HCT116 (cell line): Measurements from ENCODE around the gene DPYSL5. TPM values are rescaled to one million over a fixed set of nuclear protein-coding genes. Genes with fewer than 3 reads are reported as not detected.

ENCODE experiments used
- ATAC-seq: fragments of 200-7000 bp; cut with Tn5 transposase; 2 replicates; pipeline ENCODE4 v1.9.1; 2020; ENCODE audit warnings: mild to moderate bottlenecking, moderate library complexity
- BruUV-seq: library from RNA; stranded (reverse); fragments of 400-500 nt; replicated peaks from 2 replicates; lab custom pipeline; 2021; lab: Mats Ljungman, UMichigan
- CTCF ChIA-PET: fragments of 300-600 bp; sonication (Branson Sonifier 250); formaldehyde crosslinking; loops from one replicate; lab custom pipeline; 2021; ENCODE audit warnings: antibody characterized with exemption; lab: Charles Lee
- POLR2A ChIA-PET: fragments of 300-600, 350-600 bp; sonication (Branson Sonifier 250); formaldehyde crosslinking; loops from one replicate; lab custom pipeline; 2021; ENCODE audit warnings: antibody characterized with exemption; lab: Charles Lee
- RAD21 ChIA-PET, 2 experiments: fragments of 300-600 bp; sonication (Branson Sonifier 250); formaldehyde crosslinking; loops; one replicate each; lab custom pipeline; 2023; ENCODE audit warnings: low total read pairs in 2 of 2; ENCODE audit not compliant: uncharacterized antibody in 2 of 2, unreplicated experiment in 2 of 2, low non-redundant PET in 1 of 2; lab: Charles Lee
- DNase-seq: peaks from one replicate; pipeline ENCODE4 v3.0.0-alpha.2; 2010; ENCODE audit warnings: low read depth, low spot score
- H2AFZ ChIP-seq: fragments of 200-600 bp; shearing (Covaris generic), sonication (generic); 2 replicates; pipeline ENCODE4 v1.6.1; 2017; ENCODE audit warnings: low read depth, mixed run types, mixed read lengths, antibody characterized with exemption, low read length; ENCODE audit not compliant: poor library complexity, severe bottlenecking
- H3K27ac ChIP-seq: 2 replicates; pipeline ENCODE4 v1.5.1; 2012; ENCODE audit warnings: low read depth, low read length
- H3K27me3 ChIP-seq: fragments of 200-600 bp; sonication (generic); 2 replicates; pipeline ENCODE4 v1.6.1; 2016; ENCODE audit warnings: mixed run types, low read length, mixed read lengths; ENCODE audit not compliant: insufficient read depth
- H3K36me3 ChIP-seq, 2 experiments: fragments of 200-500 bp in 1 of 2; fragments of 200-600 bp in 1 of 2; sonication (Bioruptor generic) in 1 of 2; sonication (generic) in 1 of 2; 2 replicates each; pipeline versions ENCODE4 v1.5.1 to v1.6.1; 2014 to 2016; ENCODE audit warnings: low read length in 2 of 2, inconsistent platforms in 1 of 2, mixed read lengths in 1 of 2, mixed run types in 1 of 2; ENCODE audit not compliant: insufficient read depth in 2 of 2, control insufficient read depth in 1 of 2
- H3K4me1 ChIP-seq, 2 experiments: fragments of 200-600 bp in 1 of 2; sonication (generic) in 1 of 2; 2 replicates each; pipeline versions ENCODE4 v1.5.1 to v1.6.1; 2012 to 2017; ENCODE audit warnings: low read length in 2 of 2, inconsistent platforms in 1 of 2, mild to moderate bottlenecking in 1 of 2, mixed read lengths in 1 of 2, mixed run types in 1 of 2, moderate library complexity in 1 of 2; ENCODE audit not compliant: insufficient read depth in 2 of 2, control insufficient read depth in 1 of 2
- H3K4me2 ChIP-seq: fragments of 200-600 bp; sonication (generic); 2 replicates; pipeline ENCODE4 v1.6.1; 2017; ENCODE audit warnings: mixed run types, low read length, mixed read lengths
- H3K4me3 ChIP-seq, 2 experiments: fragments of 200-600 bp in 1 of 2; sonication (generic) in 1 of 2; replicated peaks in 1 of 2; 2 replicates each; pipeline ENCODE4 v1.5.1; 2011 to 2016; ENCODE audit warnings: low read length in 2 of 2, control low read depth in 1 of 2, low read depth in 1 of 2, mild to moderate bottlenecking in 1 of 2, mixed read lengths in 1 of 2, mixed run types in 1 of 2
- H3K79me2 ChIP-seq: fragments of 200-600 bp; sonication (generic); 2 replicates; pipeline ENCODE4 v1.6.1; 2017; ENCODE audit warnings: mild to moderate bottlenecking, mixed run types, low read length, moderate library complexity, mixed read lengths; ENCODE audit not compliant: insufficient read depth
- H3K9ac ChIP-seq: fragments of 200-600 bp; sonication (generic); 2 replicates; pipeline ENCODE4 v1.6.1; 2016; ENCODE audit warnings: low read length, mixed read lengths
- H3K9me2 ChIP-seq: fragments of 200-600 bp; sonication (generic), shearing (Covaris generic); 2 replicates; pipeline ENCODE4 v1.6.1; 2017; ENCODE audit warnings: mixed run types, mild to moderate bottlenecking, moderate library complexity; ENCODE audit not compliant: insufficient read depth
- H3K9me3 ChIP-seq, 2 experiments: fragments of 200-500 bp in 1 of 2; fragments of 200-600 bp in 1 of 2; sonication (Bioruptor generic) in 1 of 2; sonication (generic) in 1 of 2; 2 replicates each; pipeline ENCODE4 v1.6.1; 2014 to 2017; ENCODE audit warnings: low read length in 2 of 2, mixed read lengths in 2 of 2, inconsistent platforms in 1 of 2, low read depth in 1 of 2, mild to moderate bottlenecking in 1 of 2, mixed run types in 1 of 2, moderate library complexity in 1 of 2; ENCODE audit not compliant: control insufficient read depth in 1 of 2, insufficient read depth in 1 of 2
- H4K20me1 ChIP-seq: fragments of 200-600 bp; sonication (generic), shearing (Covaris generic); 2 replicates; pipeline ENCODE4 v1.6.1; 2017; ENCODE audit warnings: mixed run types, mild to moderate bottlenecking, moderate library complexity; ENCODE audit not compliant: insufficient read depth
- CBX3 ChIP-seq: IDR thresholded peaks from 2 replicates; pipeline ENCODE4 v1.6.1; 2012; ENCODE audit warnings: low read depth
- CEBPB ChIP-seq: IDR thresholded peaks from 2 replicates; pipeline ENCODE4 v1.6.1; 2012; ENCODE audit warnings: low read depth
- ELF1 ChIP-seq: IDR thresholded peaks from 2 replicates; pipeline ENCODE4 v1.6.1; 2012; ENCODE audit warnings: low read depth, borderline replicate concordance
- EZH2 ChIP-seq: fragments of 200-600 bp; sonication (generic); IDR thresholded peaks from 2 replicates; pipeline ENCODE4 v1.6.1; 2017; ENCODE audit warnings: antibody characterized with exemption, mixed run types
- FOSL1 ChIP-seq: IDR thresholded peaks from 2 replicates; pipeline ENCODE4 v1.6.1; 2012; ENCODE audit warnings: low read depth
- JUND ChIP-seq: IDR thresholded peaks from 2 replicates; pipeline ENCODE4 v1.6.1; 2012
- POLR2A ChIP-seq: IDR thresholded peaks from 2 replicates; pipeline ENCODE4 v1.7.0; 2011; ENCODE audit warnings: borderline replicate concordance; ENCODE audit not compliant: insufficient read depth, insufficient read length; ENCODE audit errors: extremely low read depth
- POLR2AphosphoS5 ChIP-seq: IDR thresholded peaks from 2 replicates; pipeline ENCODE4 v1.6.1; 2011; ENCODE audit warnings: mild to moderate bottlenecking, low read depth, low read length, moderate library complexity
- RAD21 ChIP-seq: IDR thresholded peaks from 2 replicates; pipeline ENCODE4 v1.6.1; 2012; ENCODE audit warnings: low read depth, mild to moderate bottlenecking
- SIN3A ChIP-seq: IDR thresholded peaks from 2 replicates; pipeline ENCODE4 v1.6.1; 2012; ENCODE audit warnings: low read depth
- SP1 ChIP-seq: IDR thresholded peaks from 2 replicates; pipeline ENCODE4 v1.6.1; 2012; ENCODE audit warnings: low read depth
- SRF ChIP-seq: IDR thresholded peaks from 2 replicates; pipeline ENCODE4 v1.6.1; 2012; ENCODE audit warnings: low read depth
- TCF7L2 ChIP-seq: IDR thresholded peaks from 2 replicates; pipeline ENCODE4 v1.7.0; 2011; ENCODE audit warnings: borderline replicate concordance, inconsistent platforms; ENCODE audit not compliant: insufficient read depth, insufficient read length; ENCODE audit errors: extremely low read depth
- YY1 ChIP-seq: IDR thresholded peaks from 2 replicates; pipeline ENCODE4 v1.6.1; 2011; ENCODE audit warnings: low read length, low read depth, moderate library complexity, mild to moderate bottlenecking; ENCODE audit not compliant: insufficient replicate concordance; ENCODE audit errors: extremely low read depth
- ZFX ChIP-seq: fragments of 450-650 bp; IDR thresholded peaks from 2 replicates; pipeline ENCODE4 v1.6.1; 2017
- ZNF274 ChIP-seq: fragments of 200-500 bp; sonication (Bioruptor generic); IDR thresholded peaks from 2 replicates; pipeline ENCODE4 v1.6.1; 2014; ENCODE audit warnings: mild to moderate bottlenecking, low read depth, low read length, inconsistent platforms
- intact Hi-C: fragments of 100-400 bp; cut with micrococcal nuclease; formaldehyde crosslinking; loops from 2 replicates; pipeline ENCODE4 v1.10.0; 2022
- total RNA-seq: library from RNA; stranded (reverse); gene quantifications from one replicate; pipeline ENCODE4 v1.2.1, GENCODE V29; 2021; ENCODE audit not compliant: unreplicated experiment
- TF ChIP-seq, protein P1 (sequence below), 3 experiments: fragments of 200-600 bp in 1 of 3; sonication (generic) in 1 of 3; IDR thresholded peaks in 2 of 3; conservative IDR thresholded peaks in 1 of 3; 2 replicates each; pipeline ENCODE4 v1.5.1; 2012 to 2017; ENCODE audit warnings: low read depth in 2 of 3, low read length in 2 of 3, antibody characterized with exemption in 1 of 3, borderline replicate concordance in 1 of 3, control low read depth in 1 of 3, mild to moderate bottlenecking in 1 of 3, mixed read lengths in 1 of 3, mixed run types in 1 of 3, moderate library complexity in 1 of 3; ENCODE audit not compliant: insufficient read depth in 1 of 3
- TF ChIP-seq, protein P2 (sequence below): IDR thresholded peaks from 2 replicates; pipeline ENCODE4 v1.6.1; 2012; ENCODE audit warnings: low read depth
- TF ChIP-seq, protein P3 (sequence below): IDR thresholded peaks from 2 replicates; pipeline ENCODE4 v1.6.1; 2012
- TF ChIP-seq, protein P4 (sequence below): IDR thresholded peaks from 2 replicates; pipeline ENCODE4 v1.6.1; 2011; ENCODE audit warnings: mild to moderate bottlenecking, low read length, moderate library complexity; ENCODE audit not compliant: insufficient replicate concordance; ENCODE audit errors: extremely low read depth

The DPYSL5 gene
- total RNA-seq, 1 experiment from 2014 or later, result 8.4 TPM

DNA sequence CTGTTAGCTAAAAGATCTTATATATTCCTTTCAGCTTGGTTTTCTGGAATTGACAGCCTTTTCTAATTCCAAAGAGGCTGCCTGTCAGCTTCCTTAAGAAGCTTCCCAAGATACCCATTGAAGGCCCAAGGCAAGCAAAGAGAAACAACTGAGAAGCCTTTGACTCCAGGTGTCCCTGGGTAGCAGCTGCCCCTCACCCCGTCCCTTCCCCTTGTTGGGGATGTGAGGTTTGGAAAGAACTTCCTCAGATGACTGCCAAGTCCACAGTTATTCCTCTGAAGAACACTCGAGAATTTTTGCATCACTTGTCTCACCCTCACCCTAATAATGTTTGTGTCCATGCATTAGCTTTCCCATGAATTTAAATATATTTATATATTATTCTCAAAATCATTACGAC lies 135.8 kb downstream of the DPYSL5 start:
- DNase-seq, result no peak
- no peak for ATAC-seq
- POLR2A ChIA-PET, result no interaction called here
- Histone ChIP-seq H2AFZ (no peak overlapping the region), H3K4me1 (peaks cover 16 to 29% of the 10 kb centered on the region in 2 experiments), H3K9me2 (no peaks in the 10 kb centered on the region), H3K9me3 (no peaks in the 10 kb centered on the region), H3K36me3 (no peaks in the 10 kb centered on the region), H3K27ac (no peak overlapping the region), H4K20me1 (no peaks in the 10 kb centered on the region), H3K79me2 (no peaks in the 10 kb centered on the region), H3K27me3 (no peaks in the 10 kb centered on the region), H3K4me3 (no peak overlapping the region), H3K4me2 (no peak overlapping the region), H3K9ac (no peak overlapping the region)
- RAD21 ChIA-PET, result no interaction called here
- TF ChIP-seq, protein P1, sequence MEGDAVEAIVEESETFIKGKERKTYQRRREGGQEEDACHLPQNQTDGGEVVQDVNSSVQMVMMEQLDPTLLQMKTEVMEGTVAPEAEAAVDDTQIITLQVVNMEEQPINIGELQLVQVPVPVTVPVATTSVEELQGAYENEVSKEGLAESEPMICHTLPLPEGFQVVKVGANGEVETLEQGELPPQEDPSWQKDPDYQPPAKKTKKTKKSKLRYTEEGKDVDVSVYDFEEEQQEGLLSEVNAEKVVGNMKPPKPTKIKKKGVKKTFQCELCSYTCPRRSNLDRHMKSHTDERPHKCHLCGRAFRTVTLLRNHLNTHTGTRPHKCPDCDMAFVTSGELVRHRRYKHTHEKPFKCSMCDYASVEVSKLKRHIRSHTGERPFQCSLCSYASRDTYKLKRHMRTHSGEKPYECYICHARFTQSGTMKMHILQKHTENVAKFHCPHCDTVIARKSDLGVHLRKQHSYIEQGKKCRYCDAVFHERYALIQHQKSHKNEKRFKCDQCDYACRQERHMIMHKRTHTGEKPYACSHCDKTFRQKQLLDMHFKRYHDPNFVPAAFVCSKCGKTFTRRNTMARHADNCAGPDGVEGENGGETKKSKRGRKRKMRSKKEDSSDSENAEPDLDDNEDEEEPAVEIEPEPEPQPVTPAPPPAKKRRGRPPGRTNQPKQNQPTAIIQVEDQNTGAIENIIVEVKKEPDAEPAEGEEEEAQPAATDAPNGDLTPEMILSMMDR (IDR thresholded peaks at IDR 0.05 in 2 of 3, conservative IDR thresholded peaks at IDR 0.05 in 1 of 3; ENCODE audit: borderline replicate concordance in 1 of 3, insufficient read depth in 1 of 3, low read depth in 2 of 3, low read length in 2 of 3), result no peak
- TF ChIP-seq SIN3A (no peak), RAD21 (no peak), POLR2A (no peak), FOSL1 (no peak), POLR2AphosphoS5 (no peak), SRF (no peak), CEBPB (no peak), EZH2 (no peak), ZFX (no peak), TCF7L2 (no peak), SP1 (no peak), JUND (no peak), ELF1 (no peak), ZNF274 (no peak), YY1 (no peak), CBX3 (no peak)
- TF ChIP-seq, protein P2, sequence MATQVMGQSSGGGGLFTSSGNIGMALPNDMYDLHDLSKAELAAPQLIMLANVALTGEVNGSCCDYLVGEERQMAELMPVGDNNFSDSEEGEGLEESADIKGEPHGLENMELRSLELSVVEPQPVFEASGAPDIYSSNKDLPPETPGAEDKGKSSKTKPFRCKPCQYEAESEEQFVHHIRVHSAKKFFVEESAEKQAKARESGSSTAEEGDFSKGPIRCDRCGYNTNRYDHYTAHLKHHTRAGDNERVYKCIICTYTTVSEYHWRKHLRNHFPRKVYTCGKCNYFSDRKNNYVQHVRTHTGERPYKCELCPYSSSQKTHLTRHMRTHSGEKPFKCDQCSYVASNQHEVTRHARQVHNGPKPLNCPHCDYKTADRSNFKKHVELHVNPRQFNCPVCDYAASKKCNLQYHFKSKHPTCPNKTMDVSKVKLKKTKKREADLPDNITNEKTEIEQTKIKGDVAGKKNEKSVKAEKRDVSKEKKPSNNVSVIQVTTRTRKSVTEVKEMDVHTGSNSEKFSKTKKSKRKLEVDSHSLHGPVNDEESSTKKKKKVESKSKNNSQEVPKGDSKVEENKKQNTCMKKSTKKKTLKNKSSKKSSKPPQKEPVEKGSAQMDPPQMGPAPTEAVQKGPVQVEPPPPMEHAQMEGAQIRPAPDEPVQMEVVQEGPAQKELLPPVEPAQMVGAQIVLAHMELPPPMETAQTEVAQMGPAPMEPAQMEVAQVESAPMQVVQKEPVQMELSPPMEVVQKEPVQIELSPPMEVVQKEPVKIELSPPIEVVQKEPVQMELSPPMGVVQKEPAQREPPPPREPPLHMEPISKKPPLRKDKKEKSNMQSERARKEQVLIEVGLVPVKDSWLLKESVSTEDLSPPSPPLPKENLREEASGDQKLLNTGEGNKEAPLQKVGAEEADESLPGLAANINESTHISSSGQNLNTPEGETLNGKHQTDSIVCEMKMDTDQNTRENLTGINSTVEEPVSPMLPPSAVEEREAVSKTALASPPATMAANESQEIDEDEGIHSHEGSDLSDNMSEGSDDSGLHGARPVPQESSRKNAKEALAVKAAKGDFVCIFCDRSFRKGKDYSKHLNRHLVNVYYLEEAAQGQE, result no peak
- TF ChIP-seq, protein P3, sequence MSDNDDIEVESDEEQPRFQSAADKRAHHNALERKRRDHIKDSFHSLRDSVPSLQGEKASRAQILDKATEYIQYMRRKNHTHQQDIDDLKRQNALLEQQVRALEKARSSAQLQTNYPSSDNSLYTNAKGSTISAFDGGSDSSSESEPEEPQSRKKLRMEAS, result no peak
- TF ChIP-seq, protein P4, sequence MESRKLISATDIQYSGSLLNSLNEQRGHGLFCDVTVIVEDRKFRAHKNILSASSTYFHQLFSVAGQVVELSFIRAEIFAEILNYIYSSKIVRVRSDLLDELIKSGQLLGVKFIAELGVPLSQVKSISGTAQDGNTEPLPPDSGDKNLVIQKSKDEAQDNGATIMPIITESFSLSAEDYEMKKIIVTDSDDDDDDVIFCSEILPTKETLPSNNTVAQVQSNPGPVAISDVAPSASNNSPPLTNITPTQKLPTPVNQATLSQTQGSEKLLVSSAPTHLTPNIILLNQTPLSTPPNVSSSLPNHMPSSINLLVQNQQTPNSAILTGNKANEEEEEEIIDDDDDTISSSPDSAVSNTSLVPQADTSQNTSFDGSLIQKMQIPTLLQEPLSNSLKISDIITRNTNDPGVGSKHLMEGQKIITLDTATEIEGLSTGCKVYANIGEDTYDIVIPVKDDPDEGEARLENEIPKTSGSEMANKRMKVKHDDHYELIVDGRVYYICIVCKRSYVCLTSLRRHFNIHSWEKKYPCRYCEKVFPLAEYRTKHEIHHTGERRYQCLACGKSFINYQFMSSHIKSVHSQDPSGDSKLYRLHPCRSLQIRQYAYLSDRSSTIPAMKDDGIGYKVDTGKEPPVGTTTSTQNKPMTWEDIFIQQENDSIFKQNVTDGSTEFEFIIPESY, result no peak
- no TSS peak for BruUV-seq
- intact Hi-C loops, result no loop called here
- CTCF ChIA-PET, result no interaction called here
